ENCODE data around the gene NF1.

GRCh38 chr17:31251105-31251969 lies 156.6 kb downstream of the NF1 start:
- TF ChIP-seq CTCF (IDR thresholded peaks at IDR 0.05) (no peak), POLR2A (IDR thresholded peaks at IDR 0.05) (no peak)
